Ovary (tissue), 9 donors: ENCODE data around the gene FOXP1. TPM values are rescaled to one million over a fixed set of nuclear protein-coding genes. Genes with fewer than 3 reads are reported as not detected.

Experiments
- DNase-seq, 5 donors: peaks; one replicate each; pipeline ENCODE4 v3.0.0-alpha.2; 2019 to 2020
- H3K27ac ChIP-seq, 2 donors: fragments of 200-600 bp; one replicate each; pipeline versions ENCODE4 v1.5.1 to v1.8.0; 2019 to 2022
- H3K27me3 ChIP-seq: fragments of 200-600 bp; one replicate; pipeline ENCODE4 v1.8.0; 2022
- H3K36me3 ChIP-seq: fragments of 200-600 bp; sonication (generic); one replicate; pipeline ENCODE4 v1.5.1; 2019
- H3K4me1 ChIP-seq: one replicate; pipeline ENCODE4 v1.8.1; 2013; ENCODE audit warnings: mild to moderate bottlenecking, moderate library complexity; ENCODE audit not compliant: insufficient read depth
- H3K4me3 ChIP-seq: fragments of 200-600 bp; sonication (generic); one replicate; pipeline ENCODE4 v1.5.1; 2017
- H3K9me3 ChIP-seq, 2 donors: fragments of 200-600 bp in 1 of 2; sonication (generic) in 1 of 2; one replicate each; pipeline versions ENCODE4 v1.5.1 to v1.8.1; 2013 to 2019; ENCODE audit warnings: mild to moderate bottlenecking in 1 of 2, moderate library complexity in 1 of 2
- CTCF ChIP-seq, 3 donors: fragments of 450-650 bp in 2 of 3; fragments of 200-600 bp in 1 of 3; IDR thresholded peaks; one replicate each; pipeline versions ENCODE4 v1.5.1 to v1.8.0; 2016 to 2022; ENCODE audit warnings: antibody characterized with exemption in 3 of 3, mild to moderate bottlenecking in 1 of 3
- EP300 ChIP-seq: sonication (generic); formaldehyde crosslinking; IDR thresholded peaks from one replicate; pipeline ENCODE4 v1.6.1; 2017; ENCODE audit warnings: antibody characterized with exemption
- POLR2A ChIP-seq: fragments of 450-650 bp; IDR thresholded peaks from one replicate; pipeline ENCODE4 v1.6.1; 2017; ENCODE audit warnings: antibody characterized with exemption, mild to moderate bottlenecking, moderate library complexity
- WGBS, 3 donors: extraction: QIAGEN DNeasy Blood & Tissue Kit in 1 of 3; methylation state at CpG; one replicate each; pipeline versions ENCODE4 v1.1.5 to v1.1.7; 2013 to 2017; 5-methylcytosine and 5-hydroxymethylcytosine counted together
- intact Hi-C, 4 donors: fragments of 100-400 bp; cut with DNase I; formaldehyde crosslinking; loops; one replicate each; pipeline versions ENCODE4 v1.11.0 to v1.15.1; 2022 to 2023
- polyA plus RNA-seq, 2 donors: library from polyadenylated mRNA; stranded (reverse); fragments of 200-250 nt in 1 of 2; fragments of 350-450 nt in 1 of 2; fragmentation: Illumina TruSeq in 1 of 2; extraction: RNeasy Lipid Tissue Mini Kit (QIAGEN cat#74804) in 1 of 2; gene quantifications; one replicate each; pipeline ENCODE4 v1.2.3, GENCODE V29; 2013 to 2014
- total RNA-seq, 7 donors: library from RNA; depleted of rRNA in 2 of 7; stranded (reverse); fragments of >200 nt in 2 of 7; fragmentation: NEBNext Ultra II Directional in 3 of 7; extraction: Animal tissue kit (Norgen Biotek cat#: 25700) in 3 of 7; gene quantifications; one replicate each; pipeline versions ENCODE4 v1.1.0 to v1.2.4, GENCODE V29; 2016 to 2023
- donor health status: DM: no; HTN: no; CAD: no; lungs with moderate emphysema.
- donor health status: DM: no; HTN: no; CAD: no.
- donor health status: Bipolar disorder and iron deficiency.
- donor health status: DM: yes; HTN: yes; CAD: no.
- donor health status: DM: no; HTN: no; CAD: no.
- donor health status: DM: yes; HTN: yes; CAD: no.

FOXP1 gene
- total and polyA plus RNA-seq, 9 donors, result 31.7 to 126 (median 114) TPM

DNA sequence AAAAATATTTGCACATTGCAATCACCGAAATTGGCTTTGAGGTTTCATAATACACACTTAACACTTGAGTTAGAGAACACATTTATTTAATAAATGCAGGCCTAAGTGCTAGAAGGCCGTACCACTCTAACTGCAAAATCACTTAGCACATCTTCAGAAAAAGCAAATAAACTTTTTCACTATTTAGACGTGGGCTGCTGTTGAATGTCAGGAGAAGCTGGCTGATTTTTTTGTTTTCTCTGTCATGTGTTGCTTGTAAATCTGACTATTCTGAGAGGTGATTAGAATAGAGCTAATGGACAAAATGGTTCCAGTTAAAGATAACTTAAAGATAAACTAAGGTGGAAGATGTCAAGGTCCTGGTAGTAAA is 265.1 kb downstream of the FOXP1 start:
- Histone ChIP-seq H3K9me3 (no peaks in the 10 kb centered on the region), H3K27ac (no peak overlapping the region), H3K36me3 (no peaks in the 10 kb centered on the region), H3K4me3 (no peak overlapping the region), H3K4me1 (peaks cover 3% of the 10 kb centered on the region), H3K27me3 (no peaks in the 10 kb centered on the region)
- intact Hi-C loops, result no loop called here
- no peak for TF ChIP-seq POLR2A
- no peak for TF ChIP-seq EP300
- TF ChIP-seq CTCF (IDR thresholded peaks at IDR 0.05), result no peak
- 12 to 27% (median 21%) methylated on average over 3 of the region's 3 CpGs for WGBS, 3 donors
- DNase-seq, result no peak

GRCh38 chr3:71317749-71318457 is 265.6 kb downstream of the FOXP1 start:
- no peak for DNase-seq
- Histone ChIP-seq H3K36me3 (no peaks in the 10 kb centered on the region), H3K27me3 (no peaks in the 10 kb centered on the region), H3K4me3 (no peak overlapping the region), H3K4me1 (peaks cover 3% of the 10 kb centered on the region), H3K9me3 (no peaks in the 10 kb centered on the region), H3K27ac (no peak overlapping the region)
- 16 to 35% (median 22%) methylated on average over 5 of the region's 5 CpGs for WGBS, 3 donors
- TF ChIP-seq EP300 (no peak), POLR2A (no peak), CTCF (IDR thresholded peaks at IDR 0.05) (no peak)
- intact Hi-C loops, result no loop called here

- TF ChIP-seq POLR2A, result no peak
- no peak for TF ChIP-seq CTCF (IDR thresholded peaks at IDR 0.05)
- no peak for TF ChIP-seq EP300
- WGBS, 3 donors, result 71 to 89% (median 79%) methylated on average over 6 of the region's 6 CpGs
- no peaks in the 10 kb centered on the region for H3K9me3 ChIP-seq
- intact Hi-C loops, result no loop called here
- H3K27me3 ChIP-seq, result no peaks in the 10 kb centered on the region
- H3K4me3 ChIP-seq, result no peak overlapping the region
- no peak overlapping the region for H3K27ac ChIP-seq
- no peak for DNase-seq
- H3K4me1 ChIP-seq, result peaks cover 3% of the 10 kb centered on the region
- H3K36me3 ChIP-seq, result no peaks in the 10 kb centered on the region
These were observed 266.4 kb downstream of the FOXP1 start for GRCh38 chr3:71317140-71317539.

GRCh38 chr3:71316066-71316777 is 267.3 kb downstream of the FOXP1 start:
- TF ChIP-seq POLR2A, result no peak
- TF ChIP-seq EP300, result no peak
- no peak for TF ChIP-seq CTCF (IDR thresholded peaks at IDR 0.05)
- intact Hi-C loops, result no loop called here
- peaks cover 3% of the 10 kb centered on the region for H3K4me1 ChIP-seq
- no peak overlapping the region for H3K4me3 ChIP-seq
- H3K9me3 ChIP-seq, result no peaks in the 10 kb centered on the region
- no peak overlapping the region for H3K27ac ChIP-seq
- DNase-seq, result no peak
- H3K27me3 ChIP-seq, result no peaks in the 10 kb centered on the region
- H3K36me3 ChIP-seq, result no peaks in the 10 kb centered on the region
- 87 to 95% (median 89%) methylated on average over 16 of the region's 16 CpGs for WGBS, 3 donors
